Measurements from ENCODE around the gene PAX9.

The PAX9 gene

GRCh38 chr14:36653413-36653812, 8.2 kb upstream of the PAX9 start:
- no peak overlapping the region for H3K9ac ChIP-seq (ENCODE audit: low read depth, low read length, poor library complexity)
- peaks cover under 1 to 7% of the 10 kb centered on the region in 2 donors for H3K4me1 ChIP-seq (ENCODE audit: control insufficient read depth in 2 of 2, insufficient read depth in 1 of 2, low read depth in 1 of 2, low read length in 2 of 2)
- no peak overlapping the region for H3K18ac ChIP-seq (ENCODE audit: low read length)
- H3K36me3 ChIP-seq (replicated peaks in 1 of 2; ENCODE audit: control insufficient read depth in 2 of 2, insufficient read depth in 2 of 2, low read length in 2 of 2): no peaks in the 10 kb centered on the region
- H3K79me1 ChIP-seq (ENCODE audit: low read depth, low read length): no peaks in the 10 kb centered on the region
- no peak overlapping the region for H4K8ac ChIP-seq (ENCODE audit: low read depth, low read length)
- no peak overlapping the region for H3K4ac ChIP-seq (ENCODE audit: low read length)
- no peak overlapping the region for H3K23ac ChIP-seq (ENCODE audit: low read depth, low read length, poor library complexity)
- H2BK5ac ChIP-seq (ENCODE audit: low read length): no peak overlapping the region
- DNase-seq (ENCODE audit: low spot score): no peak
- H2BK12ac ChIP-seq (ENCODE audit: low read length): no peak overlapping the region
- H2AFZ ChIP-seq (ENCODE audit: low read length): no peak overlapping the region
- H3K27me3 ChIP-seq (ENCODE audit: control insufficient read depth in 3 of 3, insufficient read depth in 3 of 3, low read depth in 1 of 3, low read length in 3 of 3): peaks cover 41 to 100% (median 89%) of the 10 kb centered on the region in 3 experiments
- H3K27ac ChIP-seq (replicated peaks; ENCODE audit: low read length): no peak overlapping the region
- H3K9me3 ChIP-seq (replicated peaks in 1 of 2; ENCODE audit: control insufficient read depth in 2 of 2, insufficient read depth in 1 of 2, low read depth in 1 of 2, low read length in 2 of 2): peaks cover 0 to 5% of the 10 kb centered on the region in 2 donors
- no peak overlapping the region for H2BK120ac ChIP-seq (ENCODE audit: low read depth, low read length)
- H3K4me2 ChIP-seq (ENCODE audit: insufficient read depth, low read length, poor library complexity, severe bottlenecking): no peak overlapping the region
- no peak overlapping the region for H2BK15ac ChIP-seq (ENCODE audit: low read length)
- H2AK5ac ChIP-seq (ENCODE audit: low read depth, low read length): no peak overlapping the region
- H4K91ac ChIP-seq (ENCODE audit: low read depth, low read length, poor library complexity): no peak overlapping the region
- H3K4me3 ChIP-seq (ENCODE audit: low read length in 2 of 2): no peak overlapping the region
- no peak overlapping the region for H3K14ac ChIP-seq (ENCODE audit: low read length)
- no CpG with 5 or more reads among the region's 3 CpGs for WGBS, 2 donors (ENCODE audit: extremely low coverage in 2 of 2, insufficient read length in 2 of 2, insufficient replicate concordance in 1 of 2)

GRCh38 chr14:36653962-36654793, 7.5 kb upstream of the PAX9 start:
- H3K27me3 ChIP-seq (ENCODE audit: control insufficient read depth in 3 of 3, insufficient read depth in 3 of 3, low read depth in 1 of 3, low read length in 3 of 3): peaks cover 47 to 100% (median 90%) of the 10 kb centered on the region in 3 experiments
- no peak overlapping the region for H2BK5ac ChIP-seq (ENCODE audit: low read length)
- H3K36me3 ChIP-seq (replicated peaks in 1 of 2; ENCODE audit: control insufficient read depth in 2 of 2, insufficient read depth in 2 of 2, low read length in 2 of 2): no peaks in the 10 kb centered on the region
- no peak overlapping the region for H3K23ac ChIP-seq (ENCODE audit: low read depth, low read length, poor library complexity)
- no peak overlapping the region for H4K91ac ChIP-seq (ENCODE audit: low read depth, low read length, poor library complexity)
- no peak overlapping the region for H2BK12ac ChIP-seq (ENCODE audit: low read length)
- no peak overlapping the region for H3K4me2 ChIP-seq (ENCODE audit: insufficient read depth, low read length, poor library complexity, severe bottlenecking)
- no peak overlapping the region for H3K27ac ChIP-seq (replicated peaks; ENCODE audit: low read length)
- DNase-seq (ENCODE audit: low spot score): no peak
- no peak overlapping the region for H4K8ac ChIP-seq (ENCODE audit: low read depth, low read length)
- H2BK120ac ChIP-seq (ENCODE audit: low read depth, low read length): no peak overlapping the region
- no peak overlapping the region for H3K9ac ChIP-seq (ENCODE audit: low read depth, low read length, poor library complexity)
- no peak overlapping the region for H3K4ac ChIP-seq (ENCODE audit: low read length)
- H3K14ac ChIP-seq (ENCODE audit: low read length): no peak overlapping the region
- no peak overlapping the region for H3K4me3 ChIP-seq (ENCODE audit: low read length in 2 of 2)
- H2AK5ac ChIP-seq (ENCODE audit: low read depth, low read length): no peak overlapping the region
- H2AFZ ChIP-seq (ENCODE audit: low read length): peak overlapping the region; percentile 51
- no peak overlapping the region for H2BK15ac ChIP-seq (ENCODE audit: low read length)
- H3K18ac ChIP-seq (ENCODE audit: low read length): no peak overlapping the region
- peaks cover 0 to 7% of the 10 kb centered on the region in 2 donors for H3K4me1 ChIP-seq (ENCODE audit: control insufficient read depth in 2 of 2, insufficient read depth in 1 of 2, low read depth in 1 of 2, low read length in 2 of 2)
- no peaks in the 10 kb centered on the region for H3K79me1 ChIP-seq (ENCODE audit: low read depth, low read length)
- no CpG with 5 or more reads among the region's 31 CpGs for WGBS, 2 donors (ENCODE audit: extremely low coverage in 2 of 2, insufficient read length in 2 of 2, insufficient replicate concordance in 1 of 2)
- peaks cover 0 to 5% of the 10 kb centered on the region in 2 donors for H3K9me3 ChIP-seq (replicated peaks in 1 of 2; ENCODE audit: control insufficient read depth in 2 of 2, insufficient read depth in 1 of 2, low read depth in 1 of 2, low read length in 2 of 2)

- no peak for DNase-seq (ENCODE audit: low spot score)
- WGBS, 2 donors (ENCODE audit: extremely low coverage in 2 of 2, insufficient read length in 2 of 2, insufficient replicate concordance in 1 of 2): no CpG with 5 or more reads among the region's 34 CpGs
- no peak overlapping the region for H2BK12ac ChIP-seq (ENCODE audit: low read length)
- H2BK15ac ChIP-seq (ENCODE audit: low read length): no peak overlapping the region
- H4K8ac ChIP-seq (ENCODE audit: low read depth, low read length): no peak overlapping the region
- no peak overlapping the region for H3K23ac ChIP-seq (ENCODE audit: low read depth, low read length, poor library complexity)
- no peak overlapping the region for H2BK120ac ChIP-seq (ENCODE audit: low read depth, low read length)
- no peak overlapping the region for H2AK5ac ChIP-seq (ENCODE audit: low read depth, low read length)
- H3K36me3 ChIP-seq (replicated peaks in 1 of 2; ENCODE audit: control insufficient read depth in 2 of 2, insufficient read depth in 2 of 2, low read length in 2 of 2): no peaks in the 10 kb centered on the region
- no peak overlapping the region for H3K9ac ChIP-seq (ENCODE audit: low read depth, low read length, poor library complexity)
- H2AFZ ChIP-seq (ENCODE audit: low read length): peak overlapping the region; percentile 51
- no peak overlapping the region for H3K27ac ChIP-seq (replicated peaks; ENCODE audit: low read length)
- no peak overlapping the region for H3K4me3 ChIP-seq (ENCODE audit: low read length in 2 of 2)
- H3K18ac ChIP-seq (ENCODE audit: low read length): peak overlapping the region; percentile 51
- H4K91ac ChIP-seq (ENCODE audit: low read depth, low read length, poor library complexity): no peak overlapping the region
- H3K27me3 ChIP-seq (ENCODE audit: control insufficient read depth in 3 of 3, insufficient read depth in 3 of 3, low read depth in 1 of 3, low read length in 3 of 3): peaks cover 54 to 100% (median 93%) of the 10 kb centered on the region in 3 experiments
- peaks cover 0 to 7% of the 10 kb centered on the region in 2 donors for H3K4me1 ChIP-seq (ENCODE audit: control insufficient read depth in 2 of 2, insufficient read depth in 1 of 2, low read depth in 1 of 2, low read length in 2 of 2)
- H3K14ac ChIP-seq (ENCODE audit: low read length): no peak overlapping the region
- no peaks in the 10 kb centered on the region for H3K79me1 ChIP-seq (ENCODE audit: low read depth, low read length)
- H3K4me2 ChIP-seq (ENCODE audit: insufficient read depth, low read length, poor library complexity, severe bottlenecking): no peak overlapping the region
- H2BK5ac ChIP-seq (ENCODE audit: low read length): no peak overlapping the region
- H3K9me3 ChIP-seq (replicated peaks in 1 of 2; ENCODE audit: control insufficient read depth in 2 of 2, insufficient read depth in 1 of 2, low read depth in 1 of 2, low read length in 2 of 2): peaks cover 2 to 5% of the 10 kb centered on the region in 2 donors
- no peak overlapping the region for H3K4ac ChIP-seq (ENCODE audit: low read length)
Measured at GRCh38 chr14:36654794-36655381, 6.8 kb upstream of the PAX9 start.

GRCh38 chr14:36655571-36655962, 6.1 kb upstream of the PAX9 start:
- no peak overlapping the region for H3K4me3 ChIP-seq (ENCODE audit: low read length in 2 of 2)

More at GRCh38 chr14:36655571-36655962, 6.1 kb upstream of the PAX9 start:
- H4K8ac ChIP-seq (ENCODE audit: low read depth, low read length): no peak overlapping the region
- no CpG with 5 or more reads among the region's 11 CpGs for WGBS, 2 donors (ENCODE audit: extremely low coverage in 2 of 2, insufficient read length in 2 of 2, insufficient replicate concordance in 1 of 2)
- H3K4me1 ChIP-seq (ENCODE audit: control insufficient read depth in 2 of 2, insufficient read depth in 1 of 2, low read depth in 1 of 2, low read length in 2 of 2): peaks cover 0 to 7% of the 10 kb centered on the region in 2 donors
- no peak overlapping the region for H3K23ac ChIP-seq (ENCODE audit: low read depth, low read length, poor library complexity)
- peaks cover 2 to 5% of the 10 kb centered on the region in 2 donors for H3K9me3 ChIP-seq (replicated peaks in 1 of 2; ENCODE audit: control insufficient read depth in 2 of 2, insufficient read depth in 1 of 2, low read depth in 1 of 2, low read length in 2 of 2)
- no peak for DNase-seq (ENCODE audit: low spot score)
- H2BK15ac ChIP-seq (ENCODE audit: low read length): no peak overlapping the region
- no peak overlapping the region for H3K9ac ChIP-seq (ENCODE audit: low read depth, low read length, poor library complexity)
- H2BK5ac ChIP-seq (ENCODE audit: low read length): no peak overlapping the region
- H3K36me3 ChIP-seq (replicated peaks in 1 of 2; ENCODE audit: control insufficient read depth in 2 of 2, insufficient read depth in 2 of 2, low read length in 2 of 2): no peaks in the 10 kb centered on the region
- H3K4ac ChIP-seq (ENCODE audit: low read length): no peak overlapping the region
- H2AK5ac ChIP-seq (ENCODE audit: low read depth, low read length): no peak overlapping the region
- no peak overlapping the region for H3K27ac ChIP-seq (replicated peaks; ENCODE audit: low read length)
- H3K4me2 ChIP-seq (ENCODE audit: insufficient read depth, low read length, poor library complexity, severe bottlenecking): no peak overlapping the region
- no peak overlapping the region for H2BK120ac ChIP-seq (ENCODE audit: low read depth, low read length)
- peaks cover 57 to 100% (median 94%) of the 10 kb centered on the region in 3 experiments for H3K27me3 ChIP-seq (ENCODE audit: control insufficient read depth in 3 of 3, insufficient read depth in 3 of 3, low read depth in 1 of 3, low read length in 3 of 3)
- no peak overlapping the region for H3K14ac ChIP-seq (ENCODE audit: low read length)
- peak overlapping the region; percentile 90 for H2AFZ ChIP-seq (ENCODE audit: low read length)
- H2BK12ac ChIP-seq (ENCODE audit: low read length): no peak overlapping the region
- H3K18ac ChIP-seq (ENCODE audit: low read length): no peak overlapping the region
- H4K91ac ChIP-seq (ENCODE audit: low read depth, low read length, poor library complexity): no peak overlapping the region
- no peaks in the 10 kb centered on the region for H3K79me1 ChIP-seq (ENCODE audit: low read depth, low read length)
